HG03025 (cell line): Measurements from ENCODE around the gene TOMM7.

ENCODE experiments used
- ATAC-seq: cut with Tn5 transposase; IDR thresholded peaks from one replicate; pipeline ENCODE4 v1.9.1; 2021; ENCODE audit warnings: mild to moderate bottlenecking, moderate library complexity; ENCODE audit not compliant: unreplicated experiment, low FRiP score

TOMM7 gene

DNA sequence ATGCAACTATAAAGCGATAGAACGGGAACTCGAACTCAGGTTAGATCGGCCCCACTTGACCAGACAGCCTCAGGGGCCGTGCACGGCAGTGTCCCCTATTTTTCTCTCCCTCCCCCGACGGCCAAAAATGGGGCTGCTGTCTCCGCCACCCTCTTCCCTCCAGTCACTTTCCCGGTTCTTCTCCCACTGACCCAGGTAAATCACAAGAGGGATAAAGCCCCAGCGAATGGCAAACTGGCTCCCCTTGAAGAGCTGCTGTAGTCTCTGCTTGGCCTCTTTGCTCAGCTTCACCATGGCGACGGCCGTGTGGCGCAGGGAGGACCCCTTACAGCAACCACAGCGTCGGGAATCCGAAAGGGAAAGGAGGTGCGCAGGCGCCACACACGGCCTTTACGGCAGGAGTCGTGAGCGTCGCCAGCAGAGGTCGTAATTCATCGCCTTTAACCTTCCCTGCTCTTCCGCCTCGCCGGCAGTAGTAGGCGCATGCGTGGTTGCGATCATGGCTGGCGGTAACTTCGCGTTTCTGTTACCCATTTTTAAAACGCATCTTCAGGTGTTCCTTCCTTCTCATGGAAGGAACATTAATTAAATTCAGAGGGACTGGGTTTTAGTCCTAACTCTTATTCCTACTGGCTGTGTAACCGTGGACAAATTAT is at the start of gene TOMM7:
Gene TOMM7, minus strand, starts transcription at position 364 of the 656 bp plus-strand sequence. Its CDS starts 70 bp downstream, at position 294.
- ATAC-seq, result peak; percentile 75

DNA sequence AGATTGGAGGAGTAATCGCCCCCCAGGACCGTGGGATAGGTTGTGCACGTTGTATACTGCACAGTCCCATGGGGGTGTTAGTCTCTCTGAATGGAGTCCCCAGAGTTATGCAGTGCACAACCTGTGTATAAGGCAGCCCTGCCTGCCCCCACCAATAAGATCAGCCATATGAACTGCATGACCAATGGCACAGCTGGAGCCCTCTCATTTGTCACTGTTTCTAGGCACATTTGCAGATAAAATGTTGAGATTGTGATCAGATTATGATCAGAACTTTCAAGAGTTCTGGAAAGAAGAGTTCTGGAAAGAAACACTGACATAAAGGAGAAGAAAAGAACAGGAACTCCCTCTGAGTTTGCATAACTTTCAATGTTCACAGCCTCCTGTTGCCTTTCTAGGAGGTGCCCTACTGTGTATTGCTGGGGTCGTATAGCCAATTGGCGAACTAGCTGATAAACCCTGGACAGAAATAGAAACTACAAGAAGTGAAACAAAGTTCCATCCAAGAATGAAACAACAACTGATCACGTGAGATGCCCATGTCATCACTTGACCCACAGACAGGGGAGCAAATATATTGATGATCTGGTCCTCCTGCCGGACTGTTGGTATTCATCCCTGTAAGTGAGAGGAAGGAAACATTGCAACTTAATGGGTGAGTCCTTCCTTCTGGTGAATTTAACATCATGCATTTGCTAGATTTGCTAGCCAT is 49.6 kb upstream of the TOMM7 start:
- peak; percentile 96 for ATAC-seq

DNA sequence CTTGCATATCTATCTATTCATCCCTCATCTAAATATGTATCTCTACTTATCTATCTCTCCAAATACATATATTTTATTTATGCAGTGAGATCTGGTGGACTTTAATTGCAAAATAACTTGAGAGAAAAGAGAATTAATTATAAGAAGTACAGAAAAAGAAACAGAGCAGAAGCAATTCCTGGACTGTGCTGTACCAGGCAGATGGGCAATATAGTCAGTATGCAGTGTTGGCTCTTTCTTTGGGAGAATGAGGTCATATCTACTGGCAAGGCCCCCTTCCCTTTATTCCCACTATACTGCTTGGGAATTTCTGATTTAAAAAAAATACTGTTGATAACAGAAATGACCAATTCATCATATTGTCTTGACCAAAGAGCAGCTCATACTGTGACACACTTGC is 49.0 kb upstream of the TOMM7 start:
- no peak for ATAC-seq

DNA sequence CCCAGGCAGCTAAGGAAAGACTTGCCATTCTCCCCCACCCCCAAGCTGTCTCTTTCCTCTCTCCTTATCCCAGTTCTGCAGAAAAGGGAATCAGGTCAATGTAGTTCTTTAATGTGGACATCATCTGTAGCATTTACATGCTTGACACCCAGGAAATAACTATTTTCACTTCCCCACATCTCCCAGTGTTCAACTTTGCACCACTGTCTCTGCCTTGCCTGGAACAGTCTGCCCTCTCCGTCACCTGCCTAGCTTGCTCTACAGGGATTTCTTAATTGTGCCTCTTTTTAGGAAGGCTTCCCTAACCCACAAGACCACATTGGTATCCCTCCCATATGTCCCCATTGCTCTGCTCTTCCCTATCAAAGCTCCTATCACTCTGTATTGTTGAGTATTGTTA is 45.9 kb upstream of the TOMM7 start:
- ATAC-seq, result no peak

DNA sequence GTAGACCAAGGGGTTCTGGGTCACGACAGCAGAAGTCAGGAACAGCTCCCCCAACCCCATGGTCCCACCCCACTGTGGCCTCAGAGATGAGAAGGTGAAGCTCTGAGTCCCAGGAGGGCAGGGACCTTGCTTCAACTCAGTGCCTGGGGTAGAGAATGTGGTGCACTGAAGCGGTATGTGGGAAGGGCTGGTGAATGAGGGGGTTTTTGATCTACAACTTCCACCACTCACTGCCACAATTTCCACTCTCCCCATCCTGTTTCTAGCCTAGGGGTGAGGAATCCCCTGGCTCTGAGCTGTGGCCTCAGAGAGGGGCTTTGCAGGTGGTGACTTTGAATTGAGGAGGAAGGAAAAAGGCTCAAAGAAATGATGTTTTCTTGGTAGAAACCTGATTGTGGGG is 44.9 kb upstream of the TOMM7 start:
- no peak for ATAC-seq

DNA sequence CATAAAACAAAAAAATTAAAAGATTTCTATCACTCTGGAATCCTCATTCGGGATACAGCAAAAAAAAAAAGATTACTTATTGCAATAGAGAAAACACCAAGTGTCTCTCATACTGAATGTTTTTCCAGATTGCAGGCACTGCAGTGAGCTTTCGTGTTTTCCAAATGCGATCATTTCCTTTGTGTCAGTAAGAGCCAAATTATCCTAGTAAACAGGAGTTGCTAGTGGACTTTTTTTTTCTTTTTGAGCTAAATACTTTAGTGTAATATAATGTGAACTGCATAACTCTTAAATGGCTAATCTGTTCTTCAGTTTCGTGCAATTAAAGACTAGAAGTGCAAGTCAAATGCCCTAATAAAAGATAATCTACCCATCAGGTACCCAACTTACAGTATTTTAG is 44.4 kb upstream of the TOMM7 start:
- no peak for ATAC-seq

DNA sequence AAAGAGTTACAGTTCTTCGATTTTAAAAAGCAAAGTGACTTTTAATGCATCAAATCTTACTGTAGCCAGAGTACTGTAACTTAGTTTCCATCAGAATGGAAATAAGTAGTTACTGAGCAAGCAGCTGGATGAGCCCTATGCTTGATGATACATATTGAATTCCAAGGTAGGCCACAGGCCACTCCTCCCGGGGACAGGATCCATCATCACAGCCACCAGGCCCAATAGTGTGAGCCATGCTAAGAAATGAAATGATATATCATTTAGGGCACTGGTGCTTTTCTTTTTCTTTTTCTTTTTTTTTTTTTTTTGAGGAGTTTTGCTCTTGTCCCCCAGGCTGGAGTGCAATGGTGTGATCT is 42.9 kb upstream of the TOMM7 start:
- no peak for ATAC-seq

DNA sequence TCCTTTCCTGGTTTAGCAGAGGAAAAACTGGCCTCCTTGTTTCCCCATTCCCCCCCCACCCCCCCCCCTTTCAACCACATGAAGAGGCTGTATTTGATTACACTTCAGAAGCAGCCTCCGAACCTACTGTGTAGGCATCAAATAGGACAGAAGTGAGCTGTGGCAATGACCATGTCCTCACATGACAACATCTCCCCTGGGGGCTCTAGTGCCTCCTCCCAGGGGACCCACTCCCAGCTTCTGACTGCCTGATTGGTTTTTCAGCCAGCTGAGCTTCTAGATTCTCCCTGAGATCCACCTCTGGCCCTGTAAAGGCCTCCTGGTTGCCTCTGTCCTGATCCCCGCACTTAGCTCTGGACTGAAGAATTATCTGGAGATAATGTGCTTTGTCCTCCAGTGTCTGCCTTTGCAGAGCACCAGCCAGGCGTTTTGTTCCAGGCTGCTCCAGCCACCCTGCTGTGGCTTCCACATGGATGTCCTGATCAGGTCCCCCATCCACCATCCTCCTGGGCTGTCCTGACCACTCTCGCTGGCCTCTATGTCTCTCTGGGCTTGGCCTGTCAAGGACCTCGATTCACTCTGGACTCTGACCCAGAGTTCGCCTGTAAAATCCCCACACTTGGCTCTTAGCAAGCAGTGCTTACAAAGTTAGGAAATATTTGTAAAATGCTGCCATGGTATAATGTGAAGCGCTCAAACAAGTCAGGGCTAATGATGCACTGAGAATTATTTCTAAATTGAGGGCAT is 42.4 kb upstream of the TOMM7 start:
- ATAC-seq, result no peak

DNA sequence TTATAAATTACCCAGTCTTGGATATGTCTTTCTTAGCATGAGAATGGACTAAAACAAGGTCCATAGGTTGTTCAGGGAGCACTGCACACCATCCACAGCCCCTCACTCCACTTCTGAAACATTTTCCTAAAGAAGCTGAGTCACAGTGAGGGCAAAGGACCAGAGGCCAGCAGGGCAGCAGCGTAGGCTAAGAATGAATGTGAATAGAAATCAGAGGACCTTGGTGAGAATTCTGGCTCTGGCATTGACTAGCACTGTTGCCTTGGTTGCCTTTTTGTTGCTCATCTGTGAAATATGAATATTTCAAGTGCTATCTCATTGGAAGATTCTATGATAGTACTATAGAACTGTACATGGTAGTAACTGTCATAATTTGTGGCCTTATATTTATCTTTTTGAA is 41.7 kb upstream of the TOMM7 start:
- ATAC-seq, result no peak

DNA sequence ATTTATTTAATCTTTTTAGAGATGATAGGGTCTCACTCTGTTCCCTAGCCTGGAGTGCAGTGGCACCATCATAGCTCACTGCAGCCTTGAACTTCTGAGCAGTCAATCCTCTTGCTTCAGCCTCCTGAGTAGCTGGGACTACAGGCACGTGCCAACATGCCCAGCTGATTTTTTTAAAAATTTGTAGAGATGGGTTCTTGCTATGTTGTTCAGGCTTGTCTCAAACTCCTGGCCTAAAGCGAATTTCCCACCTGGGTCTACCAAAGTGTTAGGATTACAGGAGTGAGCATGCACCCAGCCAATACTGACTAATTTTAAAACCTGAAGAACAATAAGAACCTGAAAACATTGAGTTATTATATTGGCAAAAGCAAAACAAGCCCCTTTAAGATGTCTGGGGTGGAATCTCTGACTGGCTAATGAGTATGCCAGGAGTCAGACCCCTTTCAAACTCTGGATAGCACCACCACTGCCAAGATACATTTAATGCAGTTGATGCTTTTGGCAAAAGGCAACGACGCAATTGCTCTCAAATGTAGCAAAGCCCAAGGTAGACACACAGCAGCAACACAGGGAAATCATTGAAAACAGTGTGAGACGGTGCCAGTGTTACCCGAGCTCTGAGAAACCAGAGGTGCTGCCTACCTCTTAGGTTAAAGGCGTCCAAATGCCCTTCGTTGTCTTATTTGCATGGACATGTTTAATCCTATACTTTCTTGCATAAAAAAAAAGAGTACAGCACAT is 40.7 kb upstream of the TOMM7 start:
- ATAC-seq, result no peak

DNA sequence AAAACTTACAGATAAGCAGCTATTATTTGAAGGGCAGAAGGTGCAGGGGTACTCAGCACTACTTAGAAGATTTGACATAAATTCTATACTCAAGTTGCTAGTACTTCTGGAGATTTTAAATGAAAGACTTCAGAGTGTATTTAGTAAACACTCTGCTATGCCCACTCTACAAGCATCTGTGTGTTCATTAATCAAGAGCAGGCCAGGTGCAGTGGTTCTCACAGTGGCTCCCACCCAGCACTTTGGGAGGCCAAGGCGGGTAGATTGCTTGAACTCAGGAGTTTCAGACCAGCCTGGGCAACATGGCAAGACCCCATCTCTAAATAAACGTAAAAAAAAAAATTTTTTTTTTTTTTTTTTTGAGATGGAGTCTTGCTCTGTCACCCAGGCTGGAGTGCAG is 38.9 kb upstream of the TOMM7 start:
- ATAC-seq, result no peak

DNA sequence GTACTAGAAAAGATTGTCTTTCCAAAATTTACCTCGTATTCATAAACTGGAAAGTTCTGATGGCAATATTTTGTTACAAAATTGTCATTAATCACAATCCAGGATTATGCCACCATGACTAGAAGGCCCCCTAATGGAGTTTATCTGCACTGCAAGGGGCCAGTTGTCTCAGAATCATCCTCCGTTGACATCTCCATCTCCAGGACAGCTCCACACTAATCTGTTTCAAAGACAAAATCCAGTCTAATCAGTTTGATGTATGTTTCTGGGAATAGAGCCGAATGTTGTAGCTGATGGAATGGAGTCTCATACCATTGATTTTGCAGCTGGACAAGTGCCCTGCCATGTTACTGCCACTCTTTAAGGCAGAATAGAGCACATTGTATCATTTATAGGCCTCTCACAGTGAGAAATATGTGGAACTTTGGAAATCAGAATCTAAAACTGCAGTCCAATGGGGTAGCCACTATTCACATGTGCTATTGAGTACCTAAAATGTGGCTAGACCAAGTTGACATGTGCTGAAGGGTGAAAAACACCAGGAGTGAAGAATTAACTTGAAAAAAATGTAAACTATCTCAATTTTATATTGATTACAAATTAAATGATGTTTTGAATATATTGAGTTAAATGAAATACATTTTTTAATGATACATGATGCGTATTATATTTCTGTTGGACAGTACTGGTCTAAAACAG is 38.3 kb upstream of the TOMM7 start:
- no peak for ATAC-seq

DNA sequence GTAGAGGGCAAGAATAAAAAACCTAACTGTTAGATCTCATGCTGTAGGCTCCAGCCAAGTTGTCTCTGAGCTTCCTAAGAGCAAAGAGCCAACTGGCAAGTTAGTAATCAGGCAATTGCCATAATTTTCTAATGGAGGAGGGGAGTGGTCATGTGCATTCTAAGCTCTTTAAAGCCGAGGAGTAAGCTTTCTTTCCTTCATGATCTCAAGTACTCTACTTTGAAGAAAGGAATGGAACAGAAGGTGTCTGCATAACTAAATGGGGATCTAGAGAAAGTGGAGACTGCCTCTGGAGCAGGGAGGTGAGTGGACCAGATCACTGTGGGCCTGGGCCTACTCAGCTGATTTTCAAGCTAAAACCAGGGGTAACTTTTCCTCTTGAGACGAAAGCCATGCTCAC is 37.7 kb upstream of the TOMM7 start:
- no peak for ATAC-seq

DNA sequence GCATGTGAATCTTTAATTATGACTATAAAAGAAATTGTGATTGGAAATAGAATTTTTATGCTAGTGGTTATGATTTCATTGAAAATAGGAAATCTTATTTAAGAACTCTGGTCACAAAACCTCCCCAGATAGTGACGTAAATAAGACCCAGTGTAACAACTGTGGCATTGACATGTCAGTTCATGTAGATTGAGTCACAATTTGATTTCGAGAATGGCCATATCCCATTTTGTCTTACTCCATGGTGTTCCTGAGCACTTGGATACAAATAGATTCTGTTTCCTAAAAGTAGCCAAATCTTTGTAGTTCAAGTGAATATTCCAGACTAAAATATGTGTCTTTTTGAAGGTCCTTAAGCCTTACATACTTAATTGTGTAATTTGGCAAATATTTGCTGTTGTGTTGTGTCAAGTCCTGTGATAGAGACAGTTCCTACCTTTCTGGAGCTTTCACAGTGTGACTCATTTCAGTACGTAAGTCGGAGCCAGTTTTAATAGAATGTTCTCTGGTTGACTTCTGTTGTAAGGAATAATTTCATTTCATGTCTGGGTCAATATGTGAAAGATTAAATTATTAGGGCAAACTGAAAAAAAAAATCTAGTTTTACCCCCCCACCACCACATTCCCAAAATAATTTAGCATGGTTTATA is 37.1 kb upstream of the TOMM7 start:
- ATAC-seq, result no peak

DNA sequence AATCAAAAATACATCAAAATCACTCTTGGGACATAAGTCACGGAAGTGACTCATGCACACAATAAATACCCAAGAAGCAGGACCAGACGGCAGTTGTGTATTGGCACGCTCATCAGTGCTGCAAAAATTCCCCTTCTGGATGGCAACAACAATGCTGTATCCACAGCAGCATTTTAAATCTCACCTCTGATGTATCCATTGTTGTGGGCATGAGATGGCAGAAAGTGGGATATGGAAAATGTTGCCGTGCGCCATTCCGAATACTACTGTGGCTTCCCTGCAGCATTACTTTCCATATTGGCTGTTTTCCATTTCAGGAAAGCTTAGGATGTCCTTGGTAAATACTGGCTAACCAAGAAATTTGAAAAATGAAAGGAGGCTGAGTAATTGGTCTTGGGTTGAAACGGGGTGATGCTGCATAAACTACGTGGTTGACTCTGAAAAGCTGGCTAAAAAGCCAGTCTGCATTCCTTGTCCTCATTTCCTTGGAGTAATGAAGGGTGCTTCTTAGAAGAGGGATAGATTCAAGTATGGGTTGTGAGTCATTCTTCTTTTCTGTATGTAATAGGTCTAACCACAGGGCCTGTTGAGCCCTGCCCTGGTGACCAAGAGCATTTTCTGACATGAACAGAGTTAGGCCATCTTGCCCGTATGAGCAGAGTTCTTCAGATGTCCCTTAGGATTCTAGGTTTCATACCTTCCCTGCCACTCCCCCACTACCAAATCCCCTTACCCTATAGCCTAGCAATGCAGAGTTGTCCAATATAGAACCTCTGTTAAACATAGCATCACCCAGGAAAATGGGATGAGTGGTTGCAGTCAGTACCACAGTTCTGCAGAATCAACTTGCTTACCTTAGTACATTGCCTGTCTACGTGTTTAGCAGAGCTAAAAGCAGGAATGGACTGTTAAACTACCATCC is 36.3 kb upstream of the TOMM7 start:
- ATAC-seq, result no peak

DNA sequence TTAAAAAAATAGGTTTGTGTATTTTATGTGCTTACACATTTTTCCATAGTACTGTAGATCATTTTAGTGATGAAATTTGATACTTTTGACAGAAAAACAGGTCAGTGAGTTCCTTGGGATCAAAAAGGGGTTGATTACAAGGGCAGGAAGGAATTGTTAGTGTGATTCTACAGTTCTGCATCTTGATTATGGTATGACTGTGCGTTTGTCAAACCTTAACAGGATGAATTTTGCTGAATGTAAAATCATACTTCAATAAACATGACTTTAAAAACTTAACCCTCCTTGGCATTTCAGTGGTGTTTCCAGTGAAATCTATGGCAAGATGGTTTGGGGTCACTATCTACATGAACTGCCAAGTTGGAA is 35.6 kb upstream of the TOMM7 start:
- no peak for ATAC-seq

DNA sequence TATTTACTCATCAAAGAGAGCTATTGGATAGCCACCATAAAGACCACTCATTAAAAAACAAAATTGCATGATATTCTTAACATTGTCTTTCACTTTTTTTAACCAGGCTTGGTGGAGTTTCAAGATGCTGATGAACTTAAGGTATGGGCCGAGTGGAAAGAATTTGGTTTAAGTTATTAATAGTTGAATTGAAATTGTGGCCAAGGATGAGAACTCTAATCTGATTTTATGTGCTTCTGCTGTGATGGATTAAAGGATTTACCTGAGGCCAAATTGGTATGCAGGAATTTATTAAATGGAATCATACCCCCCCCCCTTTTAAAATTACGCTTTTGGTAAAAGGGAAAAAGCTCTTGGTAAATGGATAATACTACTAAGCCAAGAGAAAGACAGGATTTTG is 33.8 kb upstream of the TOMM7 start:
- ATAC-seq, result no peak

DNA sequence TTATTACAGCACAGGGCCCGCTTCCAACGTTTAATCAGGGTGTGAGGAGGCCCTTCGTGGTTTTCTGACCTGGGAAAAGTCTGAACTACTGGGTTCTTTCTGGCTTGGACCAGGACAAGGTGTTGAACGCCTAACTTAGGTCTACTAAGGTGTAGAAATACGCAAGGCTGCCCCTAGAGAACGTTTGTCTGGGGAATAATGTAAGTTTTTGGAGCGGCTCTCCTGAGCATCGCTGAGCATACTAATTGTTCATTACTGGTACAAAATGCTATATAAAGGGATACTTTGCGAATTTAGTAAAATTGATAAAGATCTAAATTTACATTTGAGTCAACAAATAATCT is 32.4 kb upstream of the TOMM7 start:
- peak; percentile 8 for ATAC-seq
